Activated gamma-delta T cell treated with anti-CD3 and anti-CD28 coated beads, Interleukin-2, amount 50 U/mL, for 16 hours (primary cell): ENCODE data around the gene ISG15.

ENCODE experiments used
- DNase-seq: peaks from one replicate; pipeline ENCODE4 v3.0.0-alpha.2; 2020; ENCODE audit warnings: low read depth

Gene ISG15

GRCh38 chr1:1061682-1062345 is 48.5 kb downstream of the ISG15 start:
- no peak for DNase-seq

- no peak for DNase-seq
These were observed 49.3 kb downstream of the ISG15 start for GRCh38 chr1:1062348-1063163.

- DNase-seq, result no peak
These were observed 50.1 kb downstream of the ISG15 start for GRCh38 chr1:1063261-1063944.
